GM19035 (cell line): ENCODE measurements around the gene CERS6.
A peak's percentile ranks its signal among the peaks of the same experiment; 100 is the strongest.

Experiments
- ATAC-seq: cut with Tn5 transposase; IDR thresholded peaks from one replicate; pipeline ENCODE4 v1.9.1; 2021; ENCODE audit not compliant: unreplicated experiment

Gene CERS6

DNA sequence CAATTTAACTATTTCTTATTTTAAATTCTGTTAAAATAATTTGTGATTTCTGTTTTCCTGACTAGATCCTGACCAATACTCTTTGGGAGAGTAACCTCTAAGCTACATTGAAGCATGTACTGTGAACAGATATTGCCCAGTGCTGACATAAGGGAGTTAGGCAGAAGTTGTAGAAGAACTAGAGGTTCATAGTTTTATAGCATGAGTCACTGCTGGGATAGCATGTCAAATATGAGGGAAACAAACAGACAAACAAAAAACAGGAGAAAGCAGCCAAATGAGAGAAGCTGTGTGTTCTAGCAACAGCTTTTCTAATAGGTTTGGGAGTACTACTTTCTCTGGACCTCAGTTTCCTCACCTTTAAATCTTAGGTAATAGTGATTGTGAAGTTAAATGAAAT is 72.4 kb downstream of the CERS6 start:
- no peak for ATAC-seq

DNA sequence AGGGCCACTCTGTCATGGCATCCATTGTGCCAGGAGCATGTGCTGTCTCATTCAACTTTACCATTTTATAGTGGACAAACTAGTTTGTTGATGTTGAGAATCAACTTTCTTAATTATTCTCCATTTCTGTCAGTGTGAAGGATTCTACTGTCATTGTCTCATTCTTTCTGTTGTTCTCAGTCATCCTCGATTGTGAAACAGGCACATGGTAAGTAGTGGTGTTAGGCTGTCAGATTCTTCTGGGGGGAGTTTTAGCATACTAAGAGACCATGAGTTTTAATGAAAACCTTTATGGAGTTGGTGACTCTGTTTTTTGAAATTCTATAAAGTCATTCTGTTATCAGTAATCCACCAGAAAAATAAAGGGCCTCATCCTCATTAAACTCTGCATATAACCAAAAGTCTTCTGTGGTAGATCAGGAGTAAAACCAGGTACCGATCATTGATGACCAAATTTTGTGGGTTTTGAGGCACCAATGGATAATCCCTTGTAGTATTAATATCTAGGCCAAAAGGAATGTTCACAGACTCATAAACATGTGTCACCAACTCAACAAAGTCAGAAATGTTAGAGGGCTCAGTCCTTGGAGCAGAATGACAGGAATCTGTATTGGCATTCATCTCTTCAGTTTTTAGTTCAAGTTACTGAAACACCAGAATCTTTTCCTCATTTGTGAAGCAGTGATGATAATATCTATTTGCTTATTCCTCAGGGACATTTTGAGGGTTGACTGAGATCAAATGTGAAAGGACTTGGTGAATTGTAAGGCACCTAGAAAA is 73.2 kb downstream of the CERS6 start:
- no peak for ATAC-seq

DNA sequence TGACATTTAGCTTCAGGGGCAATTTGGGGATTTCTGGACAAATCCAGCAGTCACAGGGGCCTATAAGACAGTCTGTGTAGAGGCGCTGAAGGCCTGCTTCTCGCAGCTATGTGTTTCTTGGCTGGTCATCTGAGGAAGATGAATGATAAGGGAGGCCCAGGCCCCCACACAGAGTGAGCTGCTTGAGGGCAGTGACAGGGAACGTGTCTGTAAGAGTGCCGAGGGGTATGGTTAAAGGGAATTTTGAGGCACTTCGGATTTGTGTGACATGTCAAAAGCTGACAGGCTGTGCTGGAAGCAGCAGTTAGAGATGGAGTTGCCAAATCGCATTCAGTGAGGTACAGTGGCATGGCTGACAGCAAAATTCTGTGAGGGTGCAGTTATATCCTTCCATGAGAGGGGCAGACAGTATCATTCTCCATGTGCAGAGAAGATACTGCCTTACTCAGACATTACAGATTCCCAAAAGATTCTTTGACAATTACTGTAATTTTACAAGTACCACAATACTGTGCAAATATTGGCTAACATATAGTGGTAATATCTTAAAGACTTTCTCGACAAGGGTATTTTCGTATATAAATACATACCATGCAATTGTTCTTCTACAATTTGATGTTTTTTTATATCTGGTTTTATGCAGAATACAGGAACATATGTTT is 74.0 kb downstream of the CERS6 start:
- no peak for ATAC-seq

DNA sequence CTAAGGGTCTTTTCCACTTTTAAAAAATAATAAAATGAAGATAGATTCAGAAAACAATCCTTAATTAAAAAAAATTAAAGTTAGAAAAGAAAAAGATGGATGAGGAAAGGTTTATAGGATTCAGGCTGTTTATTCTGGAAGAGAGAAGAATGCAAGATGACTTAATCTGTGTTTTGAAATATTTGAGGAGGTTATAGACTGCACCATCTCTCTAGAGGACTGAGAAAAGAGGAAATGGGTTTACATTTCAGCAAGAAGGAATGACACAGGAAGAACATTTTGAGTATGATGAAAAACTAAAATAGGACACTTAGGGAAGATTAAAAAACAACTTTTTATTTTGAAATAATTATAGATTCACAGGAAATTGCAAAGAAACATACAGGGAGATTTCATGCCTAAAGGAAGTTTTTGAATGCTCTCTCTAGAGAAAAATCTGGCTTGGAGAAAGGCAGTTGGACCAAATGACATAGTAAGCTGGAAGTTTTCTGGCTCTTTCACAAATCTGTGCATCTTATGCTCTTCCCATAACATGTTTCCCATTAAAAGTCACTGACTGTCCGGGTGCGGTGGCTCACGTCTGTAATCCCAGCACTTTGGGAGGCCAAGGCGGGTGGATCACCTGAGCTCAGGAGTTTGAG is 75.0 kb downstream of the CERS6 start:
- peak; percentile 51 for ATAC-seq

DNA sequence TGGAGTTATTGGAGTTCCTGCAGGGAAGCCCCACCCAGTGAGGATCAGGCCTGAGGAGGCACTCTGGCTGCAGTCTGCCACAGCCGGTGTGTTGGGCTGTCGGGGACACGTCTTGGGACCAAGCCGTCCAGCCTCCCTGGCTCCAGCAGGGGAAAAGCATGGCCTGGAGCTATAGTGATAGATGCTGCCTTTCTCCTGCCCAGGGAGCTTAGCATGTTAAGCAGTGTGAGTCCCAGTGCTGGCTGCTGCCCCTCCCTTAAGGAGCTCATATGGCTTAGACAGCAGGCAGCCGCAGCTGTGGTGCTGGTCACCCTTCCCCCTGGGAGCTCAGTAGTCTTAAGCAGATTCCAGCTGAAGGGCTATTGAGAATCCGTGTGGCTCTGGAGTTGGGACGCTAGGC is 78.9 kb downstream of the CERS6 start:
- ATAC-seq = no peak

DNA sequence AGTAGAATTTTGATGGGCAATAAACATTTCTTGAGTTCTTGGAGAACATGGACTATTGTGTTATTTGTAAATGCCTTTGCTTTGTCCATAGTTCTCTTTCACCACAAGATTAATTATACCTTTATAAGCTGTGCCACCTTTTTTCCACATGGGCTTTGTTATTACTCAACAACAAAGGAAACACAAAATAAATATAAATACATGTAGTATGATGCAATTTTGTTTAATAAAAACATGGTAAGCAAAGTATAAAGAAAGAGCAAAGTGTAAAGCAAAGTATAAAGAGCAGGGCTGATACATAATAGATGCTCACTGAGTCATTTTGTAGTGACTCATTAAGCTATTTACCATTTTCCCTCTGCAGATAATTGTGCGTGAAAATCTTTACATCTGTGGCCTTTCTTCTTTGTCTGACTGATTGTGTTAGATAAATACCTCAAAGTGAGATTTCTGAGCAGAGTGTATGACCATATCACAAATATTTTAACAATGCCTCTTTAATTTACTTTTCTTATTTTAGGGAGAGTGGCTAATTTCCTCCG is 80.9 kb downstream of the CERS6 start:
- ATAC-seq = no peak

DNA sequence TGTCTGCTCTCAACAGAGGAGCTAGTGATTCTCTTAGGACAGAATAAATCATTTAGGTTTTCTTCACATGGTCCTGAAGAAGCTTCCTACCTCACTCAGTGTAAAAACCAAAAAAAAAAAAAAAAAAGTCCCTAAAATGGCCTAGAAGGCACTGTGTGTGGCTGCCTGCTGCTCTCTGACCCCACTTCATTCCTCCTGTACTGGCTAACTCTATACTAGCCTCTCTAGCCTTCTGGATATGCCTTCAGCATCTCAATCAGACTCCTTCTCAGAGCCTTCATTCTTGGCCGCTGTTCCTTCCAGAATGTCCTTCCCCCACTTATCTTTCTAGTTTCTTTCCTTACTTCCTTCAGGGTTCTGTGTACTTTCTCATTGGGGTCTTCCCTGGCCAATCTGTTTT is 82.1 kb downstream of the CERS6 start:
- ATAC-seq = no peak

DNA sequence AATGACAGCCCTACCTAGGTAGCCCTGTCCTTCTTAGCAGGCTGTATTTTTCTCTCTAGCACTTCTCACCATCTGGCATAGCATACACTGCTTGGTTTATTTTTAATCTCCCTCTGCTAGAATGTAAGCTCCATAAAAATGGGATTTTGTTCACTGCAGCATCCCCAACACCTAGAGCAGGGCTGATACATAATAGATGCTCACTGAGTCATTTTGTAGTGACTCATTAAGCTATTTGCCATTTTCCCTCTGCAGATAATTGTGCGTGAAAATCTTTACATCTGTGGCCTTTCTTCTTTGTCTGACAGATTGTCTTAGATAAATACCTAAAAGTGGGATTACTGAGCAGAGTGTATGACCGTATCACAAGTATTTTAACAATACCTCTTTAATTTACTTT is 82.5 kb downstream of the CERS6 start:
- ATAC-seq = no peak

DNA sequence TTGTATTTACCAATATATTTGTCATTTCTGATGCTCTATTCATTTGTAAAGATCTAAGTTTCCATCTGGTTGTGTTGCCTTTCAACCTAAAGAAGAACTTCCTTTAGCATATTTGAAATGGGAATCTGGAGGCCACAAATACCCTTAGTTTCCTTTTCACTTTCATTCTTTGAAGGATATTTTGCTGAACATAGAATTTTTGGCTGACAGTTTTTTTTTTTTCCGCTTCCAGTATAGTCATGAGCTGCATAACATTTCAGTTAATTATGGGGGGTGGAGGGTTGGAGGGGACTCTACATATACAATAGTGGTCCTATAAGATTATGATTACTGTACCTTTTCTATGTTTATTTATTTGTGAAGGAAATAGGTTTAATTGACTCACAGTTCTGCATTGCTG is 83.9 kb downstream of the CERS6 start:
- ATAC-seq = no peak

DNA sequence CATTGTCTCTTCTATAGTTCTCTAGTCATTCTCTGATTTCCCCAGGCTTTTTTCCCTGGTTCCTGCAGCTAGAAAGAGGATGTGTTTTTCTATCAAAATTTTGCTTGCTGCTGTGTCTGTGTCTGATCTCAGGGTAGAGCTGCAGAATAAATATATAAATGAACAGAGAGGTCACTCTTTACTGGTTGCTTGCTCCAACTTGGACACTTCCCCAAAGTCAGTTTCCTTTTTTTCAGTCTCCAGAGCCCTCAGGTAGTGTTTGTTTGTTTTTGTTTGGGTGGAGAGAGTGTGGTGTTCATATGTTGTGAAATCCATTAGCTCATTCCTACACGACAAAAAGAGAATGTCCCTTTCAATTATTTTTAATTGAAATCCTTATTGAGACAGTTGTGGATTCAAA is 85.8 kb downstream of the CERS6 start:
- no peak for ATAC-seq

DNA sequence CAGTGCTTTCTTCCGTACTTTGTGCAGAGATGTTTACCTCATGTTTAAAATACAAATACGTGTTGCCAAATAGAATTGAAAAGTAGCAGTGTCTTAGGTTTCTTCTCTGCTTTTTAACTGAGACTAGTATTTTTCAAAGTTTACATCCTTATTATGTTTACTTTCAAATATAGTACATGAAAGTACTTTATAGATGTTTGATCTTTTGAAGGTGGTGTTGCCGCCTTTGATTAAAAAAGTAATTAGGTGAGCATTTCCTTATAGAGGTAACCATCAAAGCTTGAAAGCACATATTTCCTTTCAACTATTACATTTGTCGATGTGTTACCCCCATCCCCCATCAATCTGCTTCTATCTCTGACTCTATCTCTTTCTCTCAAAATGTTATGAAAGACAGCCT is 87.0 kb downstream of the CERS6 start:
- no peak for ATAC-seq

DNA sequence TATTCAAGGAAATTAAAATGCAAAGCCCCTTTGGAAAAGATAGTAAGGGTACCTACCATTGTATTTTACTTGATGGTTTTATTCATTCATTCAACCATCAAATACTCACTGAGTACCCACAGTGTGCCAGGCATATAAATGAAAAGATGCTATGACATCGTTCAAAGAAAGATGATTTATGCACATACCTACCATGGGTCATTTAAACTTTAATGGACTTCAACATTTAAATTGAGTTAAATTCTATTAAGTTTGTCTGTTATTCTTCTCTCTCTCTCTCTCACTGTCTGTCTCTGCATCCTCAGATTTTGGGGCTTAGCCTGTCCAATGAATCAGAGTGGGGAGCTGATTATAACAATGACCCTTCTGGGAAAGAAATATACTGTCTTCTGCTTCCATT is 87.9 kb downstream of the CERS6 start:
- ATAC-seq = no peak

DNA sequence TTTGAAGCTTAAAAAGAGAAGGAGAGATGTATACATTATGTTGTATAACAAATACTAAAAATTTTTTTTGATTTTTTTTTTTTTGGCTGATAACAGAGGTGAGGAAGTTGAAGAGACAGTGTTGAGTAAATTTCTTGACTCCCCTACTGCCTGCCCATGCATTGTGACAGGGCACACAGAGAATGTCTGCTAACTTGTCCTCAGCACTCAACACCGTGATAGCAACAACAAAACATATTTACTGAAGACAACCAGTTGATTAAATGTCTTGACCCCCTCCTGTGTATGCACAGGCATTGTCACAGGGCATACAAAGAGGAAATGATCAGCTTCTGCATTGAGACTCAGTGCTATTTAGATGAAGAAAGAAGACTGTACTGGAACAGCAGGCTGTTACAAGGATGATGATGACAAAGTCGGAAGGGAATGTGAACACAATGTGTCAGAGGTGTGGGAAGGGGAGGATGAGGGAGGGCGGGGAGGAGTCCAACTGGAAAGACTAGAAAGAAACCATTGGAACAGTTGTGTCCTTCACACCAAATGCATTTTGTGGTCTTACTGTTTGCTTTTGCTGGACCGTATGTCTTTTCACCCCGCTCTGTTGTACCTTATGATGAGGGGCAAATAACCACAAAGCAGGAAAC is 89.5 kb downstream of the CERS6 start:
- no peak for ATAC-seq

DNA sequence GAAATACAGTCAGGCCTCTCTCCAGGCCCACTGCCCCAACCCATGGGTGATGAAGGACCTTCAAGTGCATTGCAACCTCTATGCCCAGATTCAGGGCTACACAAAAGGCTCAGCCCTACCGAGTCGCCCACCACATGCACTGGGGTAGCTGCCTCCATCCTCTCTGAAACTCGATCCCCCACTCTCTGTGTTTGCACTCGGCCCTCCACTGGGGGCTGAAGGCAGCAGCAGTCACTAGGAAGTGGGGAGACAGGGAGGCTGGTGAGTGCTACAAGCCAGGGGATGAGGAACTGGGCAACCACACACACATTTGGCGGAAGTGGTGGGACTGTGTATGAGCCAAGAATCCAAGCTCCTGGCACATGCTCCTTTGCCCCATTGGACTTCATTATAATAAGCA is 94.6 kb downstream of the CERS6 start:
- ATAC-seq = no peak

DNA sequence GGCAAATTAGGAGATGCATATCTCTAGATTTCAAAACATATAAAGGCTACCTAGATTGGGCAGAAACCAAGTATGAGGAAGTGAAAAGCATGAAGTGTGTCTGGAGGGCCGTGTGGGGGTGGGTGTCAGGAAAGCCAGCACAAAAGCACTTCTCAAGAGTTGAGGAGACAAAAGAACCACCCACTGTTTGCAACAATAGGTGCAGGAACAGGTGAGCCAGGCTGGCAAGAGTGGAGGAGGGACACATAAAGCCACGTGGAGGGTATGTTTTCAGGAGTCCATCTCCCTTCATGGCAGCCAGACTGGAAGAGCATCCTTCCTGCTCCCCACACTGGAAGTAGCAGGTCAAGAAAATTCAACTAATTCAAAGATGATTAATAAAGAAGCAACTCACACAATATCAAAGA is 96.4 kb downstream of the CERS6 start:
- ATAC-seq = peak; percentile 97

DNA sequence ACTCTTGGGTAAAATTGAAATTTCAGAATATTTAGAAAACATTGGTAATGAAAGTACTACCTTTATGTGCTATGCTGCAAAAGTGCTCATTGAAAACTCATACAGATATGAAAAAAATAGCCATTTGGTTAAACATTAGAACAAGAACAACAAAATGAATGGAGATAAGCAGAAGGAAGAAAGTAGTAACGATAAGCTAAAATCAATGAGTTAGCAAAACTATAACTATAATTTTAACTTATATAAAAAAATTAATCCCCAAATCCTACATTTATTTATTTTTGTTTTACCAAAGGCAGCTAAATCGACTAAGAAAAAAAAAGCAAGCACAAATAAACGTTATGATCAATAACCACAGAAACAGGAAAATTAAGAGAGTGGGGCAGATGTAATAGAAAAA is 99.2 kb downstream of the CERS6 start:
- ATAC-seq = no peak

DNA sequence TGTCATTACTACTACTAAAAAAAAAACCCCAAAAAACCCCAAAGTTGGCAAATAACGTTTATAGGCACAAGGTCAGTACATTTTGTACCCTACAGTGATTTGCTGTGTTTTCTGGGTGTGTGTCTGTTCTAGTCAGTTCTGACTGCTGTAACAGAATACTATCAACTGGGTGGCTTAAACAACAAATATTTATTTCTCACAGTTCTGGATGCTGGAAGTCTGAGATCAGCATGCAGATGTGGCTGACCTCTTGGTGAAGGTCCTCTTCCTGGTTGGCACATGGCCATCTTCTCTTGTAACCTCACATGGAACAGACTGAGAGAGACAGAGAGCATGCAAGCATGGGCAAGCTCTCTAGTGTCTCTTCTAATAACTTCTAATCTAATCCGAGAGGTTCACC is 103.1 kb downstream of the CERS6 start:
- no peak for ATAC-seq

DNA sequence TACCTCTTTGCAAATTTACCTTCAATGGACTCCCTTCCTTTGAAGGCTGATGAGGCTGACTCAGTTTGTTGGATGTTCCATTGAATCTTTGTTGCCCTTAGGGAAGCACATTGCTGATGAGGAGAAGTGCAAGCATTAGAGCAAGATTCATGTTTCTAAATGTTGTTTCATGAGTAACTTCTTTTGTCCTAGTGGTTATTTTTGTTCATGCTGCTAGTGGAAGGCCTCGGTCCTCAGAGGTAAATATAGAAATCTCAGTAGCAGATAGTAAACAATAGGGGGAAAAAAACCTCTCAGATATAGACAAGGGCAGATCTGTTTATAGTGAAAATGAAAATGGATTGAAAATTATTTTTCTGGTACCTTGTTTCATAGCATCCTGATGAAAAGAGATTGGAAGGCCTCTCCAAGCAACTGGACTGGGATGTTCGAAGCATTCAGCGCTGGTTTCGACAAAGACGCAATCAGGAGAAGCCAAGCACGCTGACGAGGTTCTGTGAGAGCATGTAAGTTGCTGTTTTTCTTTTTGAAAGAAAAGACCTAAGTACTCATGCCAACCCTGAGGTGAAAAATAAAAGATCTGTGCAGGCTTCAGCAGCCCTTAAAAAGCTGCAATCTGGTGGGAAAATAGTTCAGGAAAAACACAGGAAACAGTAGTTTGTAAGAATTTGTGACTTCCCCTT is 104.9 kb downstream of the CERS6 start:
- ATAC-seq = peak; percentile 47

DNA sequence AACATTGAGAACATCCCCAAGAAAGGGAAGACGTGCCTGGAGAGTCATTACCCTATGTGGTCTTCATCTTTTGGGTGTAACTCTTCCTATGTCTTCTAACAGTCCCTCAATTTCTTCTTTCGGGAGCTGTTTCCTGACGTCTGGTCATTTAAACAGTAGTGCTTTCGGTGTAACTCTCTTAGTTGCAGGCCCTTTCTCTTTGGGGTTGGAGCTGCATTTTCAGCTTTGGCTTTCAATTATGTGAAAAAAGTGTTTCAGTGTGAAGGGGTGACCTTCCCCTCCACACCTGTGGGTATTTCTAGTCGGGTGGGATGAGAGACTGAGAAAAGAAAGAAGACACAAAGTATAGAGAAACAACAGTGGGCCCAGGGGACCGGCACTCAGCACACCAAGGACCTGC is 105.9 kb downstream of the CERS6 start:
- no peak for ATAC-seq

DNA sequence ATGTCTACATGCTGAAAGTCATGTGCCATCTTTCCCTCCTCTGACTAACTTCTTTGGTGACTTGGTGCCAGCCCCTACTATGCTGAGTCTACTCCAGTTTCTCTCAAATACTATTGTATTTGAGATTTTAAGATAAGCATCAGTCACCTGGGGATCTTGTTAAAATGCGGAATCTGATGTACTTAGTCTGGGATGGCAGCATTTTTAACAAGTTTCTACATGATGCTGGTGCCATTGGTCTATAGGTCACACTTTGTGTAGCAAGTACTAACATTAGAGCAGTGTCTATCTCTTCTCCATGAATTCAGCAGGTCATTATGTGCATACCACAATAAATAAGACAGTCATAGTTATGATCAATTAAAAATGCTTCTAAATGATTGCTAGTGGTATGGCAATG is 106.9 kb downstream of the CERS6 start:
- ATAC-seq = no peak

DNA sequence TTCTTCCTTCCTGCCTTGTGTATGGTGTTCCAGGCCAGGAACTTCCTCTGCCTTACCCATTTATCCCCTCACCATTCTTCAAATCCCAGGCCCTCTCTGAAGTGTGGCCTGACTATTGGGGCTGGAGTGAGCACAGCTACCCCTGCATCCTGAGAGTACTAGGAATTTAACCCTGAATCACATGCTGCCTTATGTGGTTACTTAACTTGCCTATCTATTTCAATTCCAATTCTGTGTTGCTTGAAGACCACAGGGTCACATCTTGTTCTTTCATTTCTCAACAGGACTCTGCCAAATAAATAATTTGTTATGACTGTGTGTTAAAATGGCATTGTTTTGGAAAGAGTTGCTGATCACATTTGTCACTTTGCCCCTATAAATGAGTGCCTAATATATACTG is 108.6 kb downstream of the CERS6 start:
- no peak for ATAC-seq
